Measurements from ENCODE around the gene KATNB1. TPM values are rescaled to one million over a fixed set of nuclear protein-coding genes. Genes with fewer than 3 reads are reported as not detected.

Gene KATNB1
- total RNA-seq (2014; rRNA removed) = 37.7 and 50.9 TPM in 2 replicates
- percentile 47 among the genes with signal in this experiment for Bru-seq, nascent RNA
- BruChase-seq, experiment 1, labeled RNA remaining after a 6-hour chase = percentile 47 among the genes with signal in this experiment
- percentile 45 among the genes with signal in this experiment for BruChase-seq, experiment 2, labeled RNA remaining after a 2-hour chase
- long read RNA-seq, transcript KATNB1-201 (20 exons, 2,664 nt) = major isoform, 15 of 41 reads
- long read RNA-seq, partial matches to known transcripts = 8 of 41 reads
- long read RNA-seq, other reads (novel, unspliced or antisense) = 18 of 41 reads

GRCh38 chr16:57735755-57736418 lies at the start of gene KATNB1:
Gene KATNB1 (plus strand): TSS chr16:57735770. CDS start chr16:57737244, 1,474 bp downstream.
- peak within 1 kb of the TSS; percentile 93 for H3K9ac ChIP-seq (ENCODE audit: low read length)
- H3K27me3 ChIP-seq (ENCODE audit: low read length) = no peaks in the 10 kb centered on the region
- ChIA-PET POLR2A (ENCODE audit: unreplicated experiment) (interaction anchor here (0.6 to 0.7 kb wide), 3 partner anchors 64 to 297 kb away, joined by 3 to 8 read pairs (median 7); no protein-coding TSS in a partner anchor), CTCF (interaction anchor here (1.2 kb wide), 1 partner anchor 145 kb away, joined by 3 read pairs; no protein-coding TSS in a partner anchor)
- peaks cover 15% of the 10 kb centered on the region; the same call in 1 of the 2 replicates for H3K79me2 ChIP-seq (ENCODE audit: low read length)
- H3K27ac ChIP-seq (ENCODE audit: low read length) = peak within 1 kb of the TSS; percentile 45
- peaks cover 14% of the 10 kb centered on the region for H3K4me1 ChIP-seq (ENCODE audit: insufficient read depth, low read length)
- BruUV-seq (replicated peaks) = no TSS peak
- intact Hi-C loops (cut with micrococcal nuclease) = no loop called here
- ATAC-seq = peak; percentile 35
- peak within 1 kb of the TSS; percentile 99 for H3K4me2 ChIP-seq (ENCODE audit: low read length)
- H3K9me3 ChIP-seq (ENCODE audit: low read length) = no peaks in the 10 kb centered on the region
- TF ChIP-seq EZH2phosphoT487 (IDR thresholded peaks at IDR 0.05; ENCODE audit: borderline replicate concordance, low read length) = no peak
- no peak for TF ChIP-seq CTCF (conservative IDR thresholded peaks at IDR 0.05; ENCODE audit: low read depth, low read length)
- no peak for TF ChIP-seq EZH2 (IDR thresholded peaks at IDR 0.05; ENCODE audit: low read length, unreplicated experiment)
- H3K4me3 ChIP-seq (ENCODE audit: low read length) = peak within 1 kb of the TSS; percentile 87
- H4K20me1 ChIP-seq (ENCODE audit: low read length) = no peaks in the 10 kb centered on the region
- no peaks in the 10 kb centered on the region for H3F3A ChIP-seq (ENCODE audit: low read length, unreplicated experiment)
- no peak for DNase-seq
- H2AFZ ChIP-seq (ENCODE audit: low read length) = peak within 1 kb of the TSS; percentile 94
- H3K36me3 ChIP-seq (ENCODE audit: low read depth, low read length) = no peaks in the 10 kb centered on the region
- H3K9me2 ChIP-seq (replicated peaks; ENCODE audit: low read length) = no peaks in the 10 kb centered on the region

- H3K9me3 ChIP-seq (ENCODE audit: low read length) = no peaks in the 10 kb centered on the region
- H3F3A ChIP-seq (ENCODE audit: low read length, unreplicated experiment) = no peaks in the 10 kb centered on the region
Observed at GRCh38 chr16:57686577-57686976, 49.0 kb upstream of the KATNB1 start.

More at GRCh38 chr16:57686577-57686976, 49.0 kb upstream of the KATNB1 start:
- no peaks in the 10 kb centered on the region for H3K9me2 ChIP-seq (replicated peaks; ENCODE audit: low read length)
- no peak overlapping the region for H3K9ac ChIP-seq (ENCODE audit: low read length)
- ChIA-PET POLR2A (ENCODE audit: unreplicated experiment) (no interaction called here), CTCF (no interaction called here)
- H4K20me1 ChIP-seq (ENCODE audit: low read length) = no peaks in the 10 kb centered on the region
- H3K36me3 ChIP-seq (ENCODE audit: low read depth, low read length) = no peaks in the 10 kb centered on the region
- H3K4me2 ChIP-seq (ENCODE audit: low read length) = no peak overlapping the region
- no peaks in the 10 kb centered on the region for H3K79me2 ChIP-seq (ENCODE audit: low read length)
- TF ChIP-seq EZH2 (IDR thresholded peaks at IDR 0.05; ENCODE audit: low read length, unreplicated experiment) = no peak
- no peak for TF ChIP-seq CTCF (conservative IDR thresholded peaks at IDR 0.05; ENCODE audit: low read depth, low read length)
- no peak for TF ChIP-seq EZH2phosphoT487 (IDR thresholded peaks at IDR 0.05; ENCODE audit: borderline replicate concordance, low read length)
- H3K27ac ChIP-seq (ENCODE audit: low read length) = no peak overlapping the region
- H3K27me3 ChIP-seq (ENCODE audit: low read length) = no peaks in the 10 kb centered on the region
- ATAC-seq = no peak
- H3K4me1 ChIP-seq (ENCODE audit: insufficient read depth, low read length) = no peaks in the 10 kb centered on the region
- BruUV-seq (replicated peaks) = no TSS peak
- intact Hi-C loops (cut with micrococcal nuclease) = no loop called here
- H2AFZ ChIP-seq (ENCODE audit: low read length) = no peak overlapping the region
- DNase-seq = no peak
- H3K4me3 ChIP-seq (ENCODE audit: low read length) = no peak overlapping the region
